Astrocyte (in vitro differentiated cells and primary cell): ENCODE results near the gene WDR54. TPM values are rescaled to one million over a fixed set of nuclear protein-coding genes. Genes with fewer than 3 reads are reported as not detected.
A peak's percentile ranks its signal among the peaks of the same experiment; 100 is the strongest.

Experiments
- DNase-seq: peaks from one replicate; pipeline ENCODE4 v3.0.0-alpha.2; 2010; ENCODE audit warnings: low read depth
- FAIRE-seq: peaks from 2 replicates; lab custom pipeline; 2011; peaks lifted over from hg19 to GRCh38; lab: Jason Lieb, UNC
- H2AFZ ChIP-seq: 2 replicates; pipeline ENCODE4 v1.6.0; 2012; ENCODE audit warnings: low read depth, low read length, inconsistent platforms
- H3K27ac ChIP-seq: 2 replicates; pipeline ENCODE4 v1.5.1; 2011; ENCODE audit warnings: low read depth, low read length, inconsistent platforms
- H3K27me3 ChIP-seq: 2 replicates; pipeline ENCODE4 v1.6.0; 2011; ENCODE audit warnings: low read length, inconsistent platforms; ENCODE audit not compliant: insufficient read depth
- H3K36me3 ChIP-seq: 2 replicates; pipeline ENCODE4 v1.5.1; 2011; ENCODE audit warnings: low read length, inconsistent platforms; ENCODE audit not compliant: insufficient read depth
- H3K4me1 ChIP-seq: 2 replicates; pipeline ENCODE4 v1.5.1; 2011; ENCODE audit warnings: low read length, inconsistent platforms; ENCODE audit not compliant: insufficient read depth
- H3K4me2 ChIP-seq: 2 replicates; pipeline ENCODE4 v1.6.0; 2012; ENCODE audit warnings: low read length, inconsistent platforms
- H3K4me3 ChIP-seq: 2 replicates; pipeline ENCODE4 v1.5.1; 2011; ENCODE audit warnings: low read depth, mild to moderate bottlenecking, low read length, inconsistent platforms; ENCODE audit not compliant: insufficient read depth
- H3K79me2 ChIP-seq: 2 replicates; pipeline ENCODE4 v1.6.0; 2012; ENCODE audit warnings: mild to moderate bottlenecking, low read length, inconsistent platforms; ENCODE audit not compliant: insufficient read depth
- H3K9ac ChIP-seq: 2 replicates; pipeline ENCODE4 v1.6.0; 2012; ENCODE audit warnings: mild to moderate bottlenecking, low read length, inconsistent platforms
- H3K9me3 ChIP-seq: 2 replicates; pipeline ENCODE4 v1.5.1; 2012; ENCODE audit warnings: low read depth, mild to moderate bottlenecking, low read length, inconsistent platforms; ENCODE audit not compliant: insufficient read depth
- H4K20me1 ChIP-seq: 2 replicates; pipeline ENCODE4 v1.6.0; 2012; ENCODE audit warnings: low read length, inconsistent platforms; ENCODE audit not compliant: insufficient read depth
- H3K27ac Mint-ChIP-seq: one replicate; pipeline ENCODE4 v1.8.0; 2021; ENCODE audit warnings: mild to moderate bottlenecking, mixed read lengths; ENCODE audit not compliant: unreplicated experiment
- H3K27me3 Mint-ChIP-seq: one replicate; pipeline ENCODE4 v1.8.0; 2021; ENCODE audit warnings: low read depth, mixed read lengths; ENCODE audit not compliant: unreplicated experiment
- H3K36me3 Mint-ChIP-seq: one replicate; pipeline ENCODE4 v1.8.0; 2021; ENCODE audit warnings: low read depth, mixed read lengths; ENCODE audit not compliant: unreplicated experiment
- H3K4me1 Mint-ChIP-seq: one replicate; pipeline ENCODE4 v1.8.0; 2021; ENCODE audit warnings: low read depth, mixed read lengths; ENCODE audit not compliant: unreplicated experiment
- H3K4me3 Mint-ChIP-seq: one replicate; pipeline ENCODE4 v1.8.0; 2021; ENCODE audit warnings: mild to moderate bottlenecking, moderate library complexity, mixed read lengths; ENCODE audit not compliant: unreplicated experiment
- H3K9me3 Mint-ChIP-seq: one replicate; pipeline ENCODE4 v1.8.0; 2021; ENCODE audit warnings: mild to moderate bottlenecking, mixed read lengths; ENCODE audit not compliant: unreplicated experiment
- CTCF ChIP-seq: IDR thresholded peaks from 2 replicates; pipeline ENCODE4 v1.5.1; 2011; ENCODE audit warnings: low read depth, mild to moderate bottlenecking, inconsistent platforms, low read length, moderate library complexity; ENCODE audit not compliant: insufficient read depth
- EZH2 ChIP-seq: IDR thresholded peaks from 2 replicates; pipeline ENCODE4 v1.6.1; 2012; ENCODE audit warnings: mild to moderate bottlenecking, low read length, inconsistent platforms; ENCODE audit not compliant: insufficient read depth
- total RNA-seq: library from RNA; stranded (reverse); gene quantifications from 2 replicates; pipeline ENCODE4 v1.2.1, GENCODE V29; 2021

WDR54 gene
- total RNA-seq, 1 donor from 2014 or later: 14.8 TPM

DNA sequence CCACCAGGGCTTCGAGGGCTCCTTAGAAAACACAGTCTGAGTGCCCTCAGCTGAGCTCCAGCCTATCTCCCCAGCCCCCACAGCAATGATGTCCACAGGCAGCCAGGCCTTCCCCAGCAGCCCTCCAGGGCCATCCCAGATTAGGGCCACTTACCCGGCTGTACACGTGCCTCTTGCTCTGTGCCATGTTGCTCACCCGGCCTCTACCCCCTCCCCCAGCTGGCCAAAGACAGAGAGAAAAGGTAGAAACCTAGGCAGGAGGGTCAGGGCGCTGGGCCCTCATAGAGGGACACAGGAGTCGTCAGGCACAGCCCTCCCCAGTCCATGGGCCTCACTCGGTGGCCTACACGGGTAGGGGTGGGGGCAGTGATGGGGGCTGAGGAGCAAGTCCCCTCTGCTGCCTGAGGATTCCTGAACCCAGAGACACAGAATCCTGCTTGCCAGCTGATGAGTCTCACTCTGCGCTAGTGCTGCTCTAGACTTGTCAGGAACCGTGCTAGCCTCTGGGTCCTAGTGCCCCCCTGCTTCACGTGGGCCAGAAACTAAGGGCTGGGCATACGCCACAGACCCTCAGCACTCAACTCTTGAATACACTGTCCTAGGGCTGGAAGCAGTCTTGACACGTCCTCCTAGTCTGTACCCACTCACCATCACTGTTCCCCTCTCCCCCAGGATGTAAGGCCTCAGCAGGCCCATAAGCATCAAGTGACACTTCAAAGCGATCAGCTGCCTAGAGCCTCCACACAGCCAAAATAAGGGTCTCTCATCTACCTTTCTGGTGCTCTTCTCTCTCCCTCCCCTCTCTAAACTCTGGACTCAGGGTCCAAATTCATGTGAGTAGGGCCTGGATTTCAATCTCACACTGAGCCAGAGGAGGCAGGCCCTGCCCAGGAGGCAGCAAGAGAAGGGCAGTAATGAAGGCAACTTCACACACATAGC is 41.4 kb upstream of the WDR54 start, which contains the start of gene DCTN1:
Gene DCTN1, minus strand, starts transcription at position 461 of the 939 bp plus-strand sequence. Its CDS starts 274 bp downstream, at position 187.
- Histone ChIP-seq H3K27me3 (no peaks in the 10 kb centered on the region), H3K4me3 (peak within 1 kb of the TSS; percentile 48), H3K4me2 (peak within 1 kb of the TSS; percentile 90), H3K27ac (peak within 1 kb of the TSS; percentile 49), H3K79me2 (peaks cover 76% of the 10 kb centered on the region), H4K20me1 (peaks cover 90% of the 10 kb centered on the region), H3K9me3 (no peaks in the 10 kb centered on the region), H3K4me1 (peaks cover 19% of the 10 kb centered on the region), H2AFZ (no peak within 1 kb of the TSS), H3K36me3 (peaks cover 9% of the 10 kb centered on the region), H3K9ac (peak within 1 kb of the TSS; percentile 80)
- Mint-ChIP-seq H3K9me3 (no peaks in the 10 kb centered on the region), H3K4me1 (peaks cover 22% of the 10 kb centered on the region), H3K4me3 (peak within 1 kb of the TSS; percentile 87), H3K36me3 (peaks cover 22% of the 10 kb centered on the region), H3K27ac (peak within 1 kb of the TSS; percentile 88), H3K27me3 (no peaks in the 10 kb centered on the region)
- no peak for FAIRE-seq
- TF ChIP-seq CTCF (no peak), EZH2 (no peak)
- DNase-seq: peak; percentile 70

DNA sequence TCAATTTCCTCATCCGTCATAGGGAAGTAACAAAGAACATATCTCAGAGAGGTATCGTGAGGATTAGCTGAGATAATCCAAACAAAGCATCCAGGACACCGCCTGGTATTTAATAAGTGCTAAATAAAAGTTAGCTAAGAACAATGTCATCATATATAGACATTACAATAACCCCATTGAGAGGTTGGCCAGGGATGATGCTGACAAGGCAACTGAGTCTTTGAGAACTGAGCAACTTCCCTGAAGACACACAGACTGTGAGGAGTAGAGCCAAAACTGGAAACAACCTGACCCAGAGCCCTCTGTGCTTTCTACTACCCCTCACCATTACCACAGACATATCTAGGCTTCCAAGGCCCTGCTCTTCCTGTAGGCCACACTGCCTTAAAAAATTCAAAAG is 39.8 kb upstream of the WDR54 start:
- H3K79me2 ChIP-seq: peaks cover 82% of the 10 kb centered on the region
- peak overlapping the region; percentile 13 for H3K27ac Mint-ChIP-seq

More for the DNA sequence above, 39.8 kb upstream of the WDR54 start:
- Mint-ChIP-seq H3K9me3 (no peaks in the 10 kb centered on the region), H3K4me1 (peaks cover 22% of the 10 kb centered on the region), H3K36me3 (peaks cover 13% of the 10 kb centered on the region), H3K4me3 (no peak overlapping the region), H3K27me3 (no peaks in the 10 kb centered on the region)
- Histone ChIP-seq H3K27me3 (no peaks in the 10 kb centered on the region), H3K4me2 (no peak overlapping the region), H3K4me1 (peaks cover 19% of the 10 kb centered on the region), H3K36me3 (peaks cover 3% of the 10 kb centered on the region), H4K20me1 (peaks cover 84% of the 10 kb centered on the region), H3K27ac (no peak overlapping the region), H3K4me3 (no peak overlapping the region), H3K9me3 (no peaks in the 10 kb centered on the region), H2AFZ (no peak overlapping the region), H3K9ac (no peak overlapping the region)
- TF ChIP-seq EZH2 (no peak), CTCF (no peak)
- DNase-seq: no peak
- no peak for FAIRE-seq
